ENCODE measurements around the gene LRMDA. TPM values are rescaled to one million over a fixed set of nuclear protein-coding genes. Genes with fewer than 3 reads are reported as not detected.

The LRMDA gene
- total RNA-seq, 1 experiment from 2014 or later, result 4.8 TPM

DNA sequence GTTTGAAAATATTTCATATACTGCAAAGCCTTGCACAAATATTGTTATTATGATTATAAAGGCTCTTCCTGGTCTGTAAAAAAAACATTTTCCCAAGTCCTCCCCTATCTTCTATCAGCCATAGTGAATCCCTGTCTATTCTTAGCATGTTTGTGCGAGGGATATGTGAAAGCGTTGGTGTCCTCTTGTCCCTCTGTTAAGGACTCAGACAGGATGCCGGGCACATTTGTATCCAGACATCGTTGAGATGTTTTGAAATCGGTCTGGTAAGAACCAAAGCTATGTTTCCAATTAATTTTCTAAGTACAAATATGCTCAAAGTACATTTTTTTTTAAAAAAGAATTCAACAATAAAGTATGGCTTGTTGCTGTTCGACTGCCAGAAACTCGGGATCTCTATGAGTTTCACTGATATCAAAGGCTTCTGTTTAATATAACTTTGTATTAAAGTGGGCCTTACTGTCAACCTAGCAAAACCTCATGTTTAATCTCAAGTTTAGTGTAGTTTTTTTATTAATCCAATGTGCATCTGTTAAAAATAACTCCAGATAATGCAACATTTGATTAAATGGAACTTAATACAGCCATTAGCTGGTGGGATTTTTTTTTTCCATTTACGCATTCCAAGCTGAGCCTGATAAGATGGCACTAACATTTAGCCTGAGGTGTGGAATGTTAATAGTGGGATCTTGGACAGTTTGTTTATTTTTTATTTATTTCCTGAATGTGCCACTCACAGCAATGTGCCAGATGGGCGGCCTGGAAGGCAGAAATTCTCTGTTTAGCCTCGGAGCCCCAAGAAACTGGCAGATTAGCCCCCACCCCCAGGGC, 754.3 kb downstream of the LRMDA start (continued):
- TF ChIP-seq, protein P1, sequence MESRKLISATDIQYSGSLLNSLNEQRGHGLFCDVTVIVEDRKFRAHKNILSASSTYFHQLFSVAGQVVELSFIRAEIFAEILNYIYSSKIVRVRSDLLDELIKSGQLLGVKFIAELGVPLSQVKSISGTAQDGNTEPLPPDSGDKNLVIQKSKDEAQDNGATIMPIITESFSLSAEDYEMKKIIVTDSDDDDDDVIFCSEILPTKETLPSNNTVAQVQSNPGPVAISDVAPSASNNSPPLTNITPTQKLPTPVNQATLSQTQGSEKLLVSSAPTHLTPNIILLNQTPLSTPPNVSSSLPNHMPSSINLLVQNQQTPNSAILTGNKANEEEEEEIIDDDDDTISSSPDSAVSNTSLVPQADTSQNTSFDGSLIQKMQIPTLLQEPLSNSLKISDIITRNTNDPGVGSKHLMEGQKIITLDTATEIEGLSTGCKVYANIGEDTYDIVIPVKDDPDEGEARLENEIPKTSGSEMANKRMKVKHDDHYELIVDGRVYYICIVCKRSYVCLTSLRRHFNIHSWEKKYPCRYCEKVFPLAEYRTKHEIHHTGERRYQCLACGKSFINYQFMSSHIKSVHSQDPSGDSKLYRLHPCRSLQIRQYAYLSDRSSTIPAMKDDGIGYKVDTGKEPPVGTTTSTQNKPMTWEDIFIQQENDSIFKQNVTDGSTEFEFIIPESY (IDR thresholded peaks at IDR 0.05; ENCODE audit: extremely low read depth, insufficient replicate concordance, low read length), result no peak
- TF ChIP-seq POLR2A (IDR thresholded peaks at IDR 0.05; ENCODE audit: borderline replicate concordance, extremely low read depth, insufficient read depth, insufficient read length) (no peak), TCF7L2 (IDR thresholded peaks at IDR 0.05; ENCODE audit: borderline replicate concordance, extremely low read depth, insufficient read depth, insufficient read length) (no peak)
- TF ChIP-seq, protein P2, sequence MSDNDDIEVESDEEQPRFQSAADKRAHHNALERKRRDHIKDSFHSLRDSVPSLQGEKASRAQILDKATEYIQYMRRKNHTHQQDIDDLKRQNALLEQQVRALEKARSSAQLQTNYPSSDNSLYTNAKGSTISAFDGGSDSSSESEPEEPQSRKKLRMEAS (IDR thresholded peaks at IDR 0.05), result no peak

DNA sequence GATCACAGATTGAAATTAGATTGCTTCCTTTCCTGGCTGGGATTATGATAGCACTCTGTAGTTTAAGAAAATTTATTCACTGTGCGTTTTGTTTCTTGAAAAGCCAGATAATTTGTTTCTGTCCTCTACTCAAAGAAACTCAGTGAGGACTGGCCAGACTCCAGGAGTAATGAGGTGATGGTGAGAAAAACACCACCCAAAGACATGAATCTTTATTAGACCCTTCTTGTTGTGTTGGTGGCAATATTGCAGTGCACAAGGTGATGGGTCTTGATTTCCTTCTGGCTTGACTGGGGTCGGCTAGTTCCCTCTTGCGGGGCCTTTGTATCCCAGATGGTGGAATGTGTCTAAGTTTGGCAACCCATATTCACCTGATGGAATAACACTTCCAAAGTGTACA, 756.8 kb downstream of the LRMDA start:
- no TSS peak for BruUV-seq (replicated peaks)
- no peaks in the 10 kb centered on the region for H3K4me1 ChIP-seq (ENCODE audit: control insufficient read depth in 1 of 2, insufficient read depth in 2 of 2, low read length in 2 of 2)
- H3K79me2 ChIP-seq (ENCODE audit: insufficient read depth, low read length), result no peaks in the 10 kb centered on the region
- H2AFZ ChIP-seq (ENCODE audit: low read depth, low read length, poor library complexity, severe bottlenecking), result no peak overlapping the region
- intact Hi-C loops (cut with micrococcal nuclease), result no loop called here
- no peaks in the 10 kb centered on the region for H3K9me3 ChIP-seq (ENCODE audit: control insufficient read depth in 1 of 2, insufficient read depth in 1 of 2, low read depth in 1 of 2, low read length in 2 of 2)
- ATAC-seq (no peak), DNase-seq (ENCODE audit: low read depth, low spot score) (no peak)
- H3K36me3 ChIP-seq (ENCODE audit: control insufficient read depth in 1 of 2, insufficient read depth in 2 of 2, low read length in 2 of 2), result no peaks in the 10 kb centered on the region
- no peak overlapping the region for H3K4me2 ChIP-seq (ENCODE audit: low read length)
- no peak overlapping the region for H3K9ac ChIP-seq (ENCODE audit: low read length)
- no peak overlapping the region for H3K4me3 ChIP-seq (replicated peaks in 1 of 2; ENCODE audit: low read depth in 1 of 2, low read length in 2 of 2)
- TF ChIP-seq ELF1 (IDR thresholded peaks at IDR 0.05; ENCODE audit: borderline replicate concordance, low read depth), result no peak
- no peak for TF ChIP-seq RAD21 (IDR thresholded peaks at IDR 0.05; ENCODE audit: low read depth)
- TF ChIP-seq, protein P3, sequence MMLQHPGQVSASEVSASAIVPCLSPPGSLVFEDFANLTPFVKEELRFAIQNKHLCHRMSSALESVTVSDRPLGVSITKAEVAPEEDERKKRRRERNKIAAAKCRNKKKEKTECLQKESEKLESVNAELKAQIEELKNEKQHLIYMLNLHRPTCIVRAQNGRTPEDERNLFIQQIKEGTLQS (IDR thresholded peaks at IDR 0.05), result no peak
- no peak for TF ChIP-seq ZNF274 (IDR thresholded peaks at IDR 0.05; ENCODE audit: low read depth, low read length)
- TF ChIP-seq CEBPB (IDR thresholded peaks at IDR 0.05; ENCODE audit: low read depth), result no peak
- ChIA-PET POLR2A (no interaction called here), CTCF (no interaction called here), RAD21 (ENCODE audit: low non-redundant PET in 1 of 2, low total read pairs in 2 of 2, uncharacterized antibody in 2 of 2, unreplicated experiment in 2 of 2) (no interaction called here)
- H3K27ac ChIP-seq (ENCODE audit: low read depth, low read length), result no peak overlapping the region
- H3K9me2 ChIP-seq (ENCODE audit: insufficient read depth), result no peaks in the 10 kb centered on the region
- no peaks in the 10 kb centered on the region for H4K20me1 ChIP-seq (ENCODE audit: insufficient read depth)
- peaks cover 19% of the 10 kb centered on the region for H3K27me3 ChIP-seq (ENCODE audit: insufficient read depth, low read length)

Data from HCT116 (cell line).